HEK293 (cell line): ENCODE measurements around the gene FRMD6.

Experiments
- CTCF ChIA-PET: fragments of 350-600 bp; formaldehyde crosslinking; extraction: SDS; loops from one replicate; lab custom pipeline; 2021; ENCODE audit warnings: antibody characterized with exemption; lab: Yijun Ruan, JAX
- POLR2A ChIA-PET: fragments of 300-600 bp; formaldehyde crosslinking; extraction: SDS; loops from one replicate; lab custom pipeline; 2020; ENCODE audit warnings: antibody characterized with exemption, inconsistent platforms; lab: Yijun Ruan, JAX
- H3K27ac ChIP-seq: fragments of 200-500 bp; sonication (Bioruptor generic); 2 replicates; pipeline ENCODE4 v1.5.1; 2014; ENCODE audit warnings: low read depth, low read length, control low read depth, inconsistent platforms; ENCODE audit errors: extremely low read depth
- H3K36me3 ChIP-seq, 2 experiments: fragments of 200-500 bp in 1 of 2; sonication (Bioruptor generic) in 1 of 2; 1 replicate in 1 of 2; 2 replicates in 1 of 2; pipeline ENCODE4 v1.5.1; 2014 to 2017; ENCODE audit warnings: inconsistent platforms in 2 of 2, low read length in 2 of 2; ENCODE audit not compliant: control insufficient read depth in 2 of 2, insufficient read depth in 1 of 2
- H3K4me1 ChIP-seq: fragments of 200-500 bp; sonication (Bioruptor generic); 2 replicates; pipeline ENCODE4 v1.5.1; 2014; ENCODE audit warnings: mild to moderate bottlenecking, low read length, inconsistent platforms; ENCODE audit not compliant: control insufficient read depth, insufficient read depth
- H3K4me3 ChIP-seq: 2 replicates; pipeline ENCODE4 v1.5.1; 2011; ENCODE audit warnings: low read depth, mild to moderate bottlenecking, control low read depth, low read length, moderate library complexity
- H3K9me3 ChIP-seq: fragments of 200-500 bp; sonication (Bioruptor generic); 2 replicates; pipeline ENCODE4 v1.5.1; 2014; ENCODE audit warnings: low read depth, low read length, inconsistent platforms; ENCODE audit not compliant: control insufficient read depth, insufficient read depth
- BCL11A ChIP-seq: fragments of 450-650 bp; formaldehyde crosslinking; IDR thresholded peaks from 2 replicates; pipeline ENCODE4 v1.5.1; 2016; ENCODE audit warnings: low read depth, missing biosample characterization, missing genetic modification characterization
- GFI1B ChIP-seq: fragments of 450-650 bp; formaldehyde crosslinking; IDR thresholded peaks from 2 replicates; pipeline ENCODE4 v1.5.1; 2016; ENCODE audit warnings: missing biosample characterization, missing genetic modification characterization
- KLF8 ChIP-seq: fragments of 450-650 bp; formaldehyde crosslinking; IDR thresholded peaks from 2 replicates; pipeline ENCODE4 v1.5.1; 2016; ENCODE audit warnings: missing biosample characterization, missing genetic modification characterization
- SP7 ChIP-seq: fragments of 450-650 bp; formaldehyde crosslinking; IDR thresholded peaks from 2 replicates; pipeline ENCODE4 v1.5.1; 2016; ENCODE audit warnings: missing biosample characterization, missing genetic modification characterization
- ZBTB6 ChIP-seq: fragments of 450-650 bp; formaldehyde crosslinking; IDR thresholded peaks from 2 replicates; pipeline ENCODE4 v1.5.1; 2017; ENCODE audit warnings: missing biosample characterization, missing genetic modification characterization
- ZFP41 ChIP-seq: fragments of 450-650 bp; formaldehyde crosslinking; IDR thresholded peaks from 2 replicates; pipeline ENCODE4 v1.5.1; 2016; ENCODE audit warnings: missing biosample characterization, missing genetic modification characterization, borderline replicate concordance
- ZNF184 ChIP-seq: fragments of 450-650 bp; IDR thresholded peaks from 2 replicates; pipeline ENCODE4 v1.5.1; 2018; ENCODE audit warnings: missing biosample characterization, mild to moderate bottlenecking, missing genetic modification characterization
- ZNF248 ChIP-seq: fragments of 450-650 bp; formaldehyde crosslinking; IDR thresholded peaks from 2 replicates; pipeline ENCODE4 v1.5.1; 2017; ENCODE audit warnings: missing biosample characterization, missing genetic modification characterization
- ZNF341 ChIP-seq: fragments of 450-650 bp; formaldehyde crosslinking; IDR thresholded peaks from 2 replicates; pipeline ENCODE4; 2016; ENCODE audit warnings: low read depth, missing biosample characterization, missing genetic modification characterization
- ZNF37A ChIP-seq: fragments of 450-650 bp; IDR thresholded peaks from 2 replicates; pipeline ENCODE4 v1.5.1; 2018; ENCODE audit warnings: missing biosample characterization, missing genetic modification characterization
- ZNF48 ChIP-seq: fragments of 450-650 bp; formaldehyde crosslinking; IDR thresholded peaks from 2 replicates; pipeline ENCODE4 v1.5.1; 2016; ENCODE audit warnings: missing biosample characterization, missing genetic modification characterization
- ZNF510 ChIP-seq: fragments of 450-650 bp; formaldehyde crosslinking; IDR thresholded peaks from 2 replicates; pipeline ENCODE4 v1.5.1; 2018; ENCODE audit warnings: mild to moderate bottlenecking, missing genetic modification characterization, missing biosample characterization; ENCODE audit not compliant: insufficient replicate concordance
- ZNF600 ChIP-seq: fragments of 450-650 bp; formaldehyde crosslinking; IDR thresholded peaks from 2 replicates; pipeline ENCODE4 v1.5.1; 2016; ENCODE audit warnings: missing biosample characterization, missing genetic modification characterization
- ZNF623 ChIP-seq: fragments of 450-650 bp; formaldehyde crosslinking; IDR thresholded peaks from 2 replicates; pipeline ENCODE4 v1.5.1; 2016; ENCODE audit warnings: missing biosample characterization, missing genetic modification characterization
- ZNF626 ChIP-seq: fragments of 450-650 bp; sonication (Bioruptor Pico); formaldehyde crosslinking; IDR thresholded peaks from 2 replicates; pipeline ENCODE4 v1.5.1; 2018; ENCODE audit warnings: missing biosample characterization, missing genetic modification characterization, inconsistent platforms
- ZNF658 ChIP-seq: fragments of 450-650 bp; formaldehyde crosslinking; IDR thresholded peaks from 2 replicates; pipeline ENCODE4; 2016; ENCODE audit warnings: missing biosample characterization, missing genetic modification characterization
- ZNF660 ChIP-seq: fragments of 450-650 bp; IDR thresholded peaks from 2 replicates; pipeline ENCODE4 v1.5.1; 2018; ENCODE audit warnings: missing biosample characterization, mild to moderate bottlenecking, missing genetic modification characterization
- ZNF677 ChIP-seq: fragments of 450-650 bp; IDR thresholded peaks from 2 replicates; pipeline ENCODE4 v1.5.0; 2018; ENCODE audit warnings: missing biosample characterization, mild to moderate bottlenecking, missing genetic modification characterization, moderate library complexity
- ZNF707 ChIP-seq: fragments of 450-650 bp; formaldehyde crosslinking; IDR thresholded peaks from 2 replicates; pipeline ENCODE4 v1.5.1; 2016; ENCODE audit warnings: missing biosample characterization, missing genetic modification characterization
- ZNF76 ChIP-seq: fragments of 450-650 bp; formaldehyde crosslinking; IDR thresholded peaks from 2 replicates; pipeline ENCODE4; 2016; ENCODE audit warnings: low read depth, missing biosample characterization, missing genetic modification characterization, borderline replicate concordance
- TF ChIP-seq, protein P1 (sequence below): fragments of 450-650 bp; IDR thresholded peaks from 2 replicates; pipeline ENCODE4 v1.5.1; 2018; ENCODE audit warnings: missing biosample characterization, mild to moderate bottlenecking, missing genetic modification characterization
- TF ChIP-seq, protein P2 (sequence below): fragments of 450-650 bp; formaldehyde crosslinking; IDR thresholded peaks from 2 replicates; pipeline ENCODE4 v1.5.1; 2016; ENCODE audit warnings: missing biosample characterization, missing genetic modification characterization, borderline replicate concordance
- TF ChIP-seq, protein P3 (sequence below): fragments of 450-650 bp; formaldehyde crosslinking; IDR thresholded peaks from 2 replicates; pipeline ENCODE4 v1.5.1; 2016; ENCODE audit warnings: missing biosample characterization, missing genetic modification characterization
- TF ChIP-seq, protein P4 (sequence below): fragments of 450-650 bp; formaldehyde crosslinking; IDR thresholded peaks from 2 replicates; pipeline ENCODE4 v1.5.1; 2016; ENCODE audit warnings: missing biosample characterization, missing genetic modification characterization

The FRMD6 gene

DNA sequence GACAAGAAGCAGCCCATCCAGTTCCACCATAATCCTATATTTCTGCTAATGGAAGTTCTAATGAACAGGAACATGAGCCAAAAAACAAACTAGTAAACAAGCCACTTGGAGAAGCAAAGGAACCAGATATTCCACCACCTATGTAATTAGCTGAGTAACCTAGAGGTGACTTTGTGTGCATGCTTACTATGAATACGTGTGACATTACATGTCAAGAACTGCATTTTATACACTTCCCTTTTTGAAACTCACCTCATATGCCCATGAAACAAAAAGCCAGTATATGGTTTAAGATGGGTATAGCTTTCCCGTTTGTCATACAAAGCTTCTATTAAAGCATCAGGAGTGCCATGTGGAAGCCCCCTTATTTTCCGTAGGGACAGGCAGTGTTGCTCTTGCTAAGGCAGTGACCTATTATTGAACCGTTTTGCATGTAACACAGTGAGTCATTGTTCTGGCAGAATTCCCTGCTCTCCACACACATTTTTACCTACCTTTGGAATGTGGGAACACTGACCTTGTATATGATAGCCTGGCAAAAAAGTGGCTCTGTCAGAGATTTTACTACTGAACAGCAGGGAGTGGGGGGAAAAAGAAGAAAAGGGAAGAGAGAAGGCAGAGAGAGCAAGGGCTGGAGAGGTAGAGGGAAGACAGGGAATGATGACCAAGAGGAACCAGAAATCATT is 34.8 kb upstream of the FRMD6 start (continued):
- TF ChIP-seq, protein P1, sequence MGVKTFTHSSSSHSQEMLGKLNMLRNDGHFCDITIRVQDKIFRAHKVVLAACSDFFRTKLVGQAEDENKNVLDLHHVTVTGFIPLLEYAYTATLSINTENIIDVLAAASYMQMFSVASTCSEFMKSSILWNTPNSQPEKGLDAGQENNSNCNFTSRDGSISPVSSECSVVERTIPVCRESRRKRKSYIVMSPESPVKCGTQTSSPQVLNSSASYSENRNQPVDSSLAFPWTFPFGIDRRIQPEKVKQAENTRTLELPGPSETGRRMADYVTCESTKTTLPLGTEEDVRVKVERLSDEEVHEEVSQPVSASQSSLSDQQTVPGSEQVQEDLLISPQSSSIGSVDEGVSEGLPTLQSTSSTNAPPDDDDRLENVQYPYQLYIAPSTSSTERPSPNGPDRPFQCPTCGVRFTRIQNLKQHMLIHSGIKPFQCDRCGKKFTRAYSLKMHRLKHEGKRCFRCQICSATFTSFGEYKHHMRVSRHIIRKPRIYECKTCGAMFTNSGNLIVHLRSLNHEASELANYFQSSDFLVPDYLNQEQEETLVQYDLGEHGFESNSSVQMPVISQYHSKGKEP (tag by site-specific recombination): no peak
- no peak for TF ChIP-seq ZNF626 (tag by site-specific recombination)
- no peak for TF ChIP-seq BCL11A
- TF ChIP-seq, protein P2, sequence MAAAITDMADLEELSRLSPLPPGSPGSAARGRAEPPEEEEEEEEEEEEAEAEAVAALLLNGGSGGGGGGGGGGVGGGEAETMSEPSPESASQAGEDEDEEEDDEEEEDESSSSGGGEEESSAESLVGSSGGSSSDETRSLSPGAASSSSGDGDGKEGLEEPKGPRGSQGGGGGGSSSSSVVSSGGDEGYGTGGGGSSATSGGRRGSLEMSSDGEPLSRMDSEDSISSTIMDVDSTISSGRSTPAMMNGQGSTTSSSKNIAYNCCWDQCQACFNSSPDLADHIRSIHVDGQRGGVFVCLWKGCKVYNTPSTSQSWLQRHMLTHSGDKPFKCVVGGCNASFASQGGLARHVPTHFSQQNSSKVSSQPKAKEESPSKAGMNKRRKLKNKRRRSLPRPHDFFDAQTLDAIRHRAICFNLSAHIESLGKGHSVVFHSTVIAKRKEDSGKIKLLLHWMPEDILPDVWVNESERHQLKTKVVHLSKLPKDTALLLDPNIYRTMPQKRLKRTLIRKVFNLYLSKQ: no peak
- TF ChIP-seq ZNF677 (tag by site-specific recombination): no peak
- no peak for TF ChIP-seq ZNF184 (tag by site-specific recombination)
- peak; percentile 72; the same call in 1 of the 2 replicates for TF ChIP-seq SP7 (tag by site-specific recombination)
- no peak for TF ChIP-seq KLF8 (tag by site-specific recombination)
- no peak for TF ChIP-seq ZNF707 (tag by site-specific recombination)
- TF ChIP-seq, all 188 proteins: peak for 12

GRCh38 chr14:51619561-51619960 is 32.1 kb upstream of the FRMD6 start:
- ChIA-PET CTCF (no interaction called here), POLR2A (no interaction called here)
- Histone ChIP-seq H3K27ac (no peak overlapping the region), H3K36me3 (no peaks in the 10 kb centered on the region), H3K4me3 (no peak overlapping the region), H3K4me1 (peaks cover 7% of the 10 kb centered on the region), H3K9me3 (no peaks in the 10 kb centered on the region)
- TF ChIP-seq ZNF623 (tag by site-specific recombination) (no peak), ZNF248 (tag by site-specific recombination) (no peak), ZNF660 (no peak), ZFP41 (tag by site-specific recombination) (no peak), ZNF76 (tag by site-specific recombination) (no peak), ZNF341 (no peak), ZNF658 (tag by site-specific recombination) (no peak), ZNF37A (tag by site-specific recombination) (no peak), ZBTB6 (no peak), GFI1B (no peak), ZNF48 (no peak), ZNF510 (tag by site-specific recombination) (no peak), ZNF600 (tag by site-specific recombination) (no peak)
- TF ChIP-seq, protein P3, sequence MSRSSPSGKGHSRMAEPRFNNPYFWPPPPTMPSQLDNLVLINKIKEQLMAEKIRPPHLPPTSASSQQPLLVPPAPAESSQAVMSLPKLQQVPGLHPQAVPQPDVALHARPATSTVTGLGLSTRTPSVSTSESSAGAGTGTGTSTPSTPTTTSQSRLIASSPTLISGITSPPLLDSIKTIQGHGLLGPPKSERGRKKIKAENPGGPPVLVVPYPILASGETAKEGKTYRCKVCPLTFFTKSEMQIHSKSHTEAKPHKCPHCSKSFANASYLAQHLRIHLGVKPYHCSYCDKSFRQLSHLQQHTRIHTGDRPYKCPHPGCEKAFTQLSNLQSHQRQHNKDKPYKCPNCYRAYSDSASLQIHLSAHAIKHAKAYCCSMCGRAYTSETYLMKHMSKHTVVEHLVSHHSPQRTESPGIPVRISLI (tag by site-specific recombination): no peak
- TF ChIP-seq, protein P4, sequence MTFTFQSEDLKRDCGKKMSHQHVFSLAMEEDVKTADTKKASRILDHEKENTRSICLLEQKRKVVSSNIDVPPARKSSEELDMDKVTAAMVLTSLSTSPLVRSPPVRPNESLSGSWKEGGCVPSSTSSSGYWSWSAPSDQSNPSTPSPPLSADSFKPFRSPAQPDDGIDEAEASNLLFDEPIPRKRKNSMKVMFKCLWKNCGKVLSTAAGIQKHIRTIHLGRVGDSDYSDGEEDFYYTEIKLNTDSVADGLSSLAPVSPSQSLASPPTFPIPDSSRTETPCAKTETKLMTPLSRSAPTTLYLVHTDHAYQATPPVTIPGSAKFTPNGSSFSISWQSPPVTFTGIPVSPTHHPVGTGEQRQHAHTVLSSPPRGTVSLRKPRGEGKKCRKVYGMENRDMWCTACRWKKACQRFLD (tag by site-specific recombination): no peak
- TF ChIP-seq, all 188 proteins: peak for 0
